ENCODE results near the gene PHIP.

DNA sequence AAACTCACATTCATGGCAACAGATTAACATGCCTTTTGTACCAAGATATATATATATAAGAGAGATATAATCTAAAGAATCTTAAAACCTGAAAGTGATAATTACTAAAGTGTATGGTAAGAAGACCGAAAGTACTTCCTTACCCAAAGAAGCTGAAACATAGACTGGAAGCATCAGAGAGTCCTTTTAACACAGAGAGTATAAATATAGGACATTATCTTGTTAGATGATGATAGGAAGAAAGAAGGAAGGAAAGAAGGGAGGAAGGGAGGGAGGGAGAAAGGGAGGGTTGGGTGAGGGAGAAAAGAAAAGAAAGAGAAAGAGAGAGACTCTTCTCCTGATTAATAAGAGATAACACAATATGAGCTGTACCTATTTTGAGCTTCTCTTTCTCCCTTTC, 68.2 kb downstream of the PHIP start:
- TF ChIP-seq, protein P1, sequence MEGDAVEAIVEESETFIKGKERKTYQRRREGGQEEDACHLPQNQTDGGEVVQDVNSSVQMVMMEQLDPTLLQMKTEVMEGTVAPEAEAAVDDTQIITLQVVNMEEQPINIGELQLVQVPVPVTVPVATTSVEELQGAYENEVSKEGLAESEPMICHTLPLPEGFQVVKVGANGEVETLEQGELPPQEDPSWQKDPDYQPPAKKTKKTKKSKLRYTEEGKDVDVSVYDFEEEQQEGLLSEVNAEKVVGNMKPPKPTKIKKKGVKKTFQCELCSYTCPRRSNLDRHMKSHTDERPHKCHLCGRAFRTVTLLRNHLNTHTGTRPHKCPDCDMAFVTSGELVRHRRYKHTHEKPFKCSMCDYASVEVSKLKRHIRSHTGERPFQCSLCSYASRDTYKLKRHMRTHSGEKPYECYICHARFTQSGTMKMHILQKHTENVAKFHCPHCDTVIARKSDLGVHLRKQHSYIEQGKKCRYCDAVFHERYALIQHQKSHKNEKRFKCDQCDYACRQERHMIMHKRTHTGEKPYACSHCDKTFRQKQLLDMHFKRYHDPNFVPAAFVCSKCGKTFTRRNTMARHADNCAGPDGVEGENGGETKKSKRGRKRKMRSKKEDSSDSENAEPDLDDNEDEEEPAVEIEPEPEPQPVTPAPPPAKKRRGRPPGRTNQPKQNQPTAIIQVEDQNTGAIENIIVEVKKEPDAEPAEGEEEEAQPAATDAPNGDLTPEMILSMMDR (IDR thresholded peaks at IDR 0.05; ENCODE audit: low read length) = no peak
- no peak for TF ChIP-seq EZH2 (IDR thresholded peaks at IDR 0.05; ENCODE audit: borderline replicate concordance, low read length)
